ENCODE measurements around the gene HVCN1.
"Not testable (repeated sequence)": the region's sequence is repeated elsewhere in the genome, so short reads cannot be mapped to it uniquely, and the experiment has no call there.

HVCN1 gene, protein sequence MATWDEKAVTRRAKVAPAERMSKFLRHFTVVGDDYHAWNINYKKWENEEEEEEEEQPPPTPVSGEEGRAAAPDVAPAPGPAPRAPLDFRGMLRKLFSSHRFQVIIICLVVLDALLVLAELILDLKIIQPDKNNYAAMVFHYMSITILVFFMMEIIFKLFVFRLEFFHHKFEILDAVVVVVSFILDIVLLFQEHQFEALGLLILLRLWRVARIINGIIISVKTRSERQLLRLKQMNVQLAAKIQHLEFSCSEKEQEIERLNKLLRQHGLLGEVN

GRCh38 chr12:110688446-110689280, at the start of gene HVCN1:
TSS of gene HVCN1 (minus strand) at chr12:110689115. CDS start at chr12:110683245, 5,870 bp downstream.
- peak; percentile 23 for DNase-seq (ENCODE audit: low spot score)

DNA sequence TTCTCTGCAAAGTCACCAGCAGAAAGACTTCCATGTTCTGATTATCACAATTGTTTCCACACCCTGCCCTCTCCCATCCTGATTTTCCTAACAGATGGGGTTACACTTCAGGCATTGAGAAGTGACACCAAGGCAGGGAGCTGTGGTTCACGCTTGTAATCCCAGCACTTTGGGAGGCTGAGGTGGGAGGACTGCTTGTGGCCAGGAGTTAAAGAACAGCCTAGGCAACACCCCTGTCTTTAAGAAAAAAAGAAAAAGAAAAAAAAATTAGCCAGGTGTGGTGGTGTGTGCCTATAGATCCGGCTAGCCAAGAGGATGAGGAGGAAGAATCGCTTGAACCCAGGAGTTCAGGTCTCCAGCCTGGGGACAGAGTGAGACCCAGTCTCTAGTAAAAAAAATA, 48.6 kb upstream of the HVCN1 start:
- no peak for DNase-seq (ENCODE audit: low spot score)

GRCh38 chr12:110737016-110737415, 48.1 kb upstream of the HVCN1 start:
- not testable (repeated sequence) for DNase-seq (ENCODE audit: low spot score)

DNA sequence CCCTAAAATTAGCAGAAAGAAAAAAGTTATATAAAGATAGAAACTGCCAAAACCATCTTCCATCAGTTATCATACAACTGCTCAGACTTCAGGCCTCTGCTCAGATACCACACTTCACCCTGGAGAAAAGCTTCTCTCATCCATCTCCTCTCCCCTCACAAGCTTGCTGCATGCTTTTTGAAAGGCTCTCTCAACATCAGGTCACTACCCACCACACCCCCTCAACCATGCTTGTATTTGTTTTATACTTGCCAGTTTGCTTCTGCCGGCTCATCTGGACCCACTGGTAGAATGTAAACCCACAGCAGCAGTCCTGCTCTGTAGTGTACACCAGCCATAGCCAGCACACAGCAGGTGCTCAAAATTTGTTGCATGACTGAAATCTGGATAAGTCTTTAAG, 45.0 kb upstream of the HVCN1 start:
- DNase-seq (ENCODE audit: low spot score) = no peak

DNA sequence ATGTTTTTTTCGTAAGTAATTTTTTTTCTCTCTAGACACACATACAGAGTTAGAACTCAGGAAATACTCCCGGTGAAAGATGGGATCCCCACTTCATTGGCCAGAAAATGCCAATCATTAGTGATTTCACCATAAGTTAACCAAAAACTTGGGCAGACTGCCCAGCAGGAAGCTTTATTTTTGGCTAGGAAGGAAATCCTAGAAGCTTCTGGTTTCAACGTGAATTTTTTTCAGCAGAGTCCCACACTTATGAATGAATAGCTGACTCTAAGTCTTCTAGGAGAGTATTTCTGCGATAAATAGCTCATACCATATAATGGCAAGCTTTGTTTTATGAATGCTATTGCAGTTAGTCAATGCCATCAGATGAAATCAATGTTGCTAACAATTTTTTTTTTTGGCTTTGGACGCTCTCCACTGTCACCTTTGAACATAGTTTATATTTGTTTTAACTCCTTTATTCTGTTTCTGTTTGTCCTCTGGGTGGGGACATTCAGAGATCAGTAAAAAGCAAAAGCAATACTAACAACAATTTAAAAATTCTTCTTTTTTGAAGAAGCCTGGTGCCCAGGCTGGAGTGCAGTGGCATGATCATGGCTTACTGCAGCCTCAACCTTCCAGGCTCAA, 44.3 kb upstream of the HVCN1 start:
- no peak for DNase-seq (ENCODE audit: low spot score)

GRCh38 chr12:110732572-110732971, 43.7 kb upstream of the HVCN1 start:
- DNase-seq (ENCODE audit: low spot score) = no peak

DNA sequence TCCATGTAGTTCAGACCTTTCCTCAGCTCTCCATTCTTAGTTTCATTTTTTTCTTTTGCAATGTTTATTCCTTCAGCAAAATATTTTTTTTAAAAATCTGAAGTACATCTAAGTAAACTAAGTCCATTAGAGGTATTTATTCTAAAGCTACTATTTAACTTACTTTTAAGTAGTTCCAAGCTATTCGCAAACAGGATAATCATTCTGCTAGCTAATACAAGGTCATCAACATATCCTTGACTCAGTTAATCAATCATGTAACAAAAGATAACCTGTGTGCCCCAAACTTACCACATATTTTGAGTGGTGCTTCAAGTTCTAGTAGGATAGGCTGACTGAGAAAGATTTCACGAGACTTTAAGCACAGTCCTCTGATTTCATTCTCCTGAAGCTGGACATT, 42.6 kb upstream of the HVCN1 start:
- DNase-seq (ENCODE audit: low spot score) = no peak

DNA sequence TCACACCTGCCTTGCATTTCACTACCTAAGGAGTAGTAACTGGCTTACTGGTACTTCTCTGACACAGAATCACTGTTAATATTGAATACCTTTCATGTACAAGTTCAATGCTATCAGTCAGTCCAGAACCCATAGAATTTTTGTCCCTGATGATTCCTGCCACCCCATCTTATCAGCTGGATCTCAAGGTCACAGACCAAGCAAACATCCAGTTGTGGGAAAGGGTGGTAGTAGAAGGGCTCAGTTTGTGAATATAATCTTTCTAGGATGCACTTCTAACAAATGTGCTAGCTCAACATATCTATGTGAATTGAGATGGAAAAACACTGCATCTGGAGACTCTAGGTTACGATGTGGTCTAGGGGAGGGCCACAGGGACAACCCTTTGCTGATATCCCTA, 39.7 kb upstream of the HVCN1 start:
- DNase-seq (ENCODE audit: low spot score) = no peak

DNA sequence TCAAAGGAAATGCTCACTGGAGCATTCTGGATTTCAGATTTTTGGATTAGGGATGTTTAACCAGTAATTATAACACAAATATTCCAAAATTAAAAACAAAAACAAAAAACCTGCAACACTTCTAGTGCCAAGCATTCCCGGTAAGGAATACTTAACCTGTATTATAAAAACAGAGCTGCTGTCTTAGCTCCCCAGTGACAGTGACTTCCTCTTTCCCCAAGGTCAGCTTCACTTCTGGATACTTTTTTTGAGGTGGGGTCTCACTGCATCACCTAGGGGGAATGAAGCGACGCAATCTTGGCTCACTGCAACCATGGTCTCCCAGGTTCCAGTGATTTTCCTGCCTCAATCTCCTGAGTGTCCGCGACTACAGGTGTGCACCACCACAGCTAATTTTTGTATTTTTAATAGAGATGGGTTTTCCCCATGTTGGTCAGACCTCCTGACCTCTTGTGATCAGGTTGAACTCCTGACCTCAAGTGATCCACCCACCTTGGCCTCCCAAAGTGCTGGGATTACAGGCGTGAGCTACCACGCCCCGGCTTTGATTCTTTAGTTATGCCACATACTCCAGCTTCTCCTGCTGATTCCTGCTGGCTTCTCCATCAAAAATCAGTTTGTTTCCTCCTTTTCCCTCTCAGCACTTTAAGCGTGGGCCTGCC, 37.9 kb upstream of the HVCN1 start:
- DNase-seq (ENCODE audit: low spot score) = no peak

DNA sequence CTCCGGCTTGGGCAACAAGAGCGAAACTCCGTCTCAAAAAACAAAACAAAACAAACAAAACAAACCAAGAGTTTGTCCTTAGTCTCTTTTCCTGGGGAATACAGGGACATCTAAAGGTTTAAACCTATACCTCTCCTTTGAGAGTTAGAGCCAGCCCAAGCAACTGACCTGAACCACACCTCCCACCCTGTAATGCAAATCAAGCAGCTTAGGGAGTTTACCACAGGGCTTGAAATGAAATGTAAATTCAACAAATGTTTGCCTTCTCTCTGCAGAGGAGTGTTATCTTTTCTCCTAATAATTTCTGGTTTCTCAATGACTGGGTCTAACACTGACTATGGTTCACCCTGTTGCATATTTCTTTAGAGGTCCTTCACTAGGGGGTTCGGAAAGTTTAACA, 37.1 kb upstream of the HVCN1 start:
- DNase-seq (ENCODE audit: low spot score) = no peak

GRCh38 chr12:110725267-110725666, 36.4 kb upstream of the HVCN1 start:
- DNase-seq (ENCODE audit: low spot score) = no peak

GRCh38 chr12:110722892-110723291, 34.0 kb upstream of the HVCN1 start:
- not testable (repeated sequence) for DNase-seq (ENCODE audit: low spot score)

DNA sequence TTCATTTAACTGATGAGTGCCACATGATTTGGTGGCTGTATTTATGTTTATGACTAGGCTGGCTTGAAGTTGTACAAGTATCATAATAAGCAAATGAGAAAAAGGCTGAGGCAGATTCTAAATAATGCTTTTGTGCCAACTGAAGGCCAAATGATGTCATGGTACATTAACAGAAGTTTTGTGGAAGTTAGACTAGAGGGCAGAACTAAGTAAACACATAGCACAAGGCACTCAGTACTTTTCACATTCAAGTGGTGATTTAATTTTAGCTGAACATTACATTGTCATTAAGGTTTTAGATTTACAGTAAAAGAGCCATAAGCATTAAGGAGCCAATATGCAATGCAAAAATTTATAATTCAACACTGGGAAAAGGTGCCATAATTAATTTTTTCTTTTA, 32.7 kb upstream of the HVCN1 start:
- no peak for DNase-seq (ENCODE audit: low spot score)

DNA sequence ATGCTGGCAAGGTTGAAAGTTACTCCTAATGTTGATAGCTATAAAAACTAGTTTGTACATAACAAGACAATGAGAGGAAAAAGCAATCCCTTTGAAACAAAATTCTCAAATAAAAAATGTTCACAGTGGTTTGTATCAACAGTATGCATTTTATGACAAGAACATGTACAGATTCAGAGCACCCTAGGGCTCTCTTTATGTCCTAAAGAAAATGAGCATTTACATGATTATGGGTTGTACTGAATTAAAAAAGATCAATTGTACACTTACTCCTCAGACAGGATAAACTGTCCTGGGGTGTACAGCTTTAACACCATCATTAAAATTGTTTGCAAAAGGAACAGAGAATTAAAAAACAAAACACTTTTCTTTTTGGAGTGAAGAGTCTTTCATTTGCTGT, 31.6 kb upstream of the HVCN1 start:
- DNase-seq (ENCODE audit: low spot score) = no peak

- DNase-seq (ENCODE audit: low spot score) = no peak
Measured at GRCh38 chr12:110718222-110718908, 29.4 kb upstream of the HVCN1 start.

DNA sequence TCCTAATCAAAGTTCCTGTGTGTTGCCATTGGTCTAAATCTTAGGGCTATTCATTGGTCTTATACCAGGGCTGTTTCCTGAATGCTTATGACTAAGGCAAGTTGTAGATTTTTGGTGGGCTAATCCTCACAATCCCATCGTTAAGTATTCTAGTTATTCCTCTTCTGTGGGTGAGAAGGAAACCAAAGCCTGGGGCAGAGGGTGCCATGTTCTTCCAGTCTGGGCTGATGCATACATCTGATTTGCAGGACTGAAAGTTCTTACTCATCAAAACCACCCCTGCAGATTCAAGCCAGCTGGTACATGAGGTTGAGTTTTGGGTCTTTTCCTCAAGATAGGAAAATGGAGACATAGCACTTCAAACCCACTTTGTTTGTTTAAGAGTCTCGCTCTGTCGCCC, 28.1 kb upstream of the HVCN1 start:
- DNase-seq (ENCODE audit: low spot score) = no peak

GRCh38 chr12:110708917-110709316, 20.0 kb upstream of the HVCN1 start:
- DNase-seq (ENCODE audit: low spot score) = no peak

- no peak for DNase-seq (ENCODE audit: low spot score)
Measured at GRCh38 chr12:110705309-110705708, 16.4 kb upstream of the HVCN1 start.

- DNase-seq (ENCODE audit: low spot score) = peak; percentile 13
Measured at GRCh38 chr12:110704750-110705149, 15.8 kb upstream of the HVCN1 start.

DNA sequence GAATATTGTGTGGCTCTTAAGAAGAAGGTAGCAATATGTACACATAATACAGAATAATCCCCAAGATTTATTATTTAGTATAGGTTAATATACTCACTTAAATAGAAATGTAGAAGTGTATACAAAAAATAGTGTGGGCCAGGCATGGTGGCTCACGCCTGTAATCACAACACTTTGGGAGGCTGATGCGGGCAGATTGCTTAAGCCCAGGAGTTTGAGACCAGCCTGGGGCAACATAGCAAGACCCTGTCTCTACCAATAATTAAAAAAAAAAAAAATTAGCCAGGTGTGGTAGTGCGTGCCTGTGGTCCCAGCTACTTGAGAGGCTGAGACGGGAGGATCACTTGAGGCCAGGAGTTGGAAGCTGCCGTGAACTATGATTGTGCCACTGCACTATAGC, 15.3 kb upstream of the HVCN1 start:
- no peak for DNase-seq (ENCODE audit: low spot score)

- DNase-seq (ENCODE audit: low spot score) = no peak
Measured at GRCh38 chr12:110702081-110702480, 13.2 kb upstream of the HVCN1 start.

Data from CD4-positive, alpha-beta T cell treated with Interleukin-2 at 100 ng/mL for 4 hours (primary cell).